ENCODE data around the gene LMCD1.

DNA sequence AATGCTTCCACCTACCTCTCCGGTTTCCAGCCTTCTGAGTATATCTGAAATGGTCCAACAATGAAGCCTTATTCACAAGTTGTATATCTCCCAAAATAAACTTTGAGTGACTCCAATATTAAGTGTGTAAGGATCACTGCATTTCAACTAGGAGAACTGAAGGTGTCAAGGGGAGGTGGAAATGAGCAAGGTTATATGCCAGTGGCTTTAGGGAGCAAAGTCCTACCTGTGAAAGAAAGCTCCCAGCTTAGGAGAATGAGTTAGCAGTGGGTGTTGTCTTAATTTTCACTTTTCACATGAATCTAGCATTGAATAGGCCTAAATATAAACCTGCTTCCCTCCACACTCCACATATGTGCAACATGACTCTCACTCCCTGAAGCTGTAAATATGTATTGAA lies 29.0 kb downstream of the LMCD1 start:
- no peak for TF ChIP-seq EZH2phosphoT487 (IDR thresholded peaks at IDR 0.05; ENCODE audit: borderline replicate concordance, low read depth, low read length)
- TF ChIP-seq, protein P1, sequence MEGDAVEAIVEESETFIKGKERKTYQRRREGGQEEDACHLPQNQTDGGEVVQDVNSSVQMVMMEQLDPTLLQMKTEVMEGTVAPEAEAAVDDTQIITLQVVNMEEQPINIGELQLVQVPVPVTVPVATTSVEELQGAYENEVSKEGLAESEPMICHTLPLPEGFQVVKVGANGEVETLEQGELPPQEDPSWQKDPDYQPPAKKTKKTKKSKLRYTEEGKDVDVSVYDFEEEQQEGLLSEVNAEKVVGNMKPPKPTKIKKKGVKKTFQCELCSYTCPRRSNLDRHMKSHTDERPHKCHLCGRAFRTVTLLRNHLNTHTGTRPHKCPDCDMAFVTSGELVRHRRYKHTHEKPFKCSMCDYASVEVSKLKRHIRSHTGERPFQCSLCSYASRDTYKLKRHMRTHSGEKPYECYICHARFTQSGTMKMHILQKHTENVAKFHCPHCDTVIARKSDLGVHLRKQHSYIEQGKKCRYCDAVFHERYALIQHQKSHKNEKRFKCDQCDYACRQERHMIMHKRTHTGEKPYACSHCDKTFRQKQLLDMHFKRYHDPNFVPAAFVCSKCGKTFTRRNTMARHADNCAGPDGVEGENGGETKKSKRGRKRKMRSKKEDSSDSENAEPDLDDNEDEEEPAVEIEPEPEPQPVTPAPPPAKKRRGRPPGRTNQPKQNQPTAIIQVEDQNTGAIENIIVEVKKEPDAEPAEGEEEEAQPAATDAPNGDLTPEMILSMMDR (conservative IDR thresholded peaks at IDR 0.05; ENCODE audit: low read length): no peak
